K562 (cell line): Measurements from ENCODE around the gene RBM17. TPM values are rescaled to one million over a fixed set of nuclear protein-coding genes. Genes with fewer than 3 reads are reported as not detected.
A peak's percentile ranks its signal among the peaks of the same experiment; 100 is the strongest.

ENCODE experiments used
- CHD7 ChIP-seq: fragments of 200-600 bp; sonication (generic); IDR thresholded peaks from one replicate; pipeline ENCODE4 v1.6.1; 2012; ENCODE audit warnings: mild to moderate bottlenecking, low read depth, low read length, inconsistent platforms
- DMBX1 ChIP-seq: fragments of 250-450 bp; sonication (Bioruptor Pico); IDR thresholded peaks from 2 replicates; pipeline ENCODE4 v1.8.0; 2022; ENCODE audit warnings: inconsistent platforms, mild to moderate bottlenecking, moderate library complexity, borderline replicate concordance
- HCFC1 ChIP-seq: IDR thresholded peaks from 2 replicates; pipeline ENCODE4 v1.6.1; 2012; ENCODE audit warnings: low read depth, low read length, improper control_type of control experiment
- PRPF4 ChIP-seq: fragments of 200-400 bp; formaldehyde crosslinking; IDR thresholded peaks from one replicate; pipeline ENCODE4 v1.6.1; 2017; ENCODE audit warnings: low read length, low read depth, mild to moderate bottlenecking; ENCODE audit not compliant: insufficient read depth, poor library complexity, severe bottlenecking
- ZBTB40 ChIP-seq, 2 experiments: fragments of 450-650 bp in 1 of 2; sonication (generic) in 1 of 2; formaldehyde crosslinking in 1 of 2; IDR thresholded peaks; 2 replicates each; pipeline versions ENCODE4 v1.7.1 to v1.9.0; 2016 to 2022; ENCODE audit warnings: inconsistent platforms in 1 of 2, mild to moderate bottlenecking in 1 of 2, missing genetic modification reagents in 1 of 2
- polyA plus RNA-seq, 8 experiments: library from polyadenylated mRNA; depleted of rRNA in 4 of 8; stranded (reverse) in 5 of 8; unstranded in 3 of 8; fragments of >200 nt; fragmentation: Nextera tagmentation in 2 of 8; fragmentation: Illumina TruSeq in 1 of 8; extraction: Ambion mirVana in 2 of 8; extraction: Trizol in 1 of 8; gene quantifications; 2 replicates each; pipeline versions ENCODE4 v1.2.1 to v1.2.3, GENCODE V29; 2011 to 2014; ENCODE audit warnings: inconsistent platforms in 1 of 8, missing spikeins in 1 of 8
- total RNA-seq, 7 experiments: library from RNA; depleted of rRNA in 6 of 7; stranded (reverse); fragments of >200 nt in 6 of 7; fragmentation: Illumina TruSeq in 2 of 7; extraction: Trizol in 2 of 7; gene quantifications; 2 replicates each; pipeline versions ENCODE4 v1.2.1 to v1.2.3, GENCODE V29; 2011 to 2021; ENCODE audit warnings: low replicate concordance in 1 of 7

The RBM17 gene
- total and polyA plus RNA-seq, 9 of the 15 experiments (the other 6 are each of a cell fraction or from before 2014, with no cell fraction given), result 23.6 to 217 (median 124) TPM

- no peak for TF ChIP-seq CHD7
- TF ChIP-seq DMBX1 (CRISPR knock-in tag), result no peak
- no peak for TF ChIP-seq PRPF4
- peak; percentile 24; the same call in 1 of the 2 replicates for TF ChIP-seq ZBTB40 (IDR thresholded peaks at IDR 0.05)
- no peak for TF ChIP-seq ZBTB40 (CRISPR knock-in tag; IDR thresholded peaks at IDR 0.05)
- TF ChIP-seq HCFC1, result no peak
Measured at GRCh38 chr10:6053816-6054631, 34.8 kb upstream of the RBM17 start (continued).
